KMS-11 (cell line): Measurements from ENCODE around the gene EIF4G1.

Experiments used
- H2AFZ ChIP-seq: fragments of 200-600 bp; sonication (generic); 2 replicates; pipeline ENCODE4 v1.6.1; 2016; ENCODE audit warnings: antibody characterized with exemption, mixed run types, low read depth
- H3K27ac ChIP-seq: fragments of 200-600 bp; sonication (generic); 2 replicates; pipeline ENCODE4 v1.6.1; 2016; ENCODE audit warnings: mild to moderate bottlenecking, mixed run types
- H3K27me3 ChIP-seq: fragments of 200-600 bp; sonication (generic); 2 replicates; pipeline ENCODE4 v1.6.1; 2017; ENCODE audit warnings: mild to moderate bottlenecking, low read depth, mixed run types, moderate library complexity; ENCODE audit not compliant: insufficient read depth
- H3K36me3 ChIP-seq: fragments of 200-600 bp; sonication (generic); 2 replicates; pipeline ENCODE4 v1.6.1; 2017; ENCODE audit warnings: mild to moderate bottlenecking, mixed run types; ENCODE audit not compliant: insufficient read depth
- H3K4me1 ChIP-seq: fragments of 200-600 bp; sonication (generic); 2 replicates; pipeline ENCODE4 v1.6.1; 2016; ENCODE audit warnings: mild to moderate bottlenecking, low read depth, mixed run types; ENCODE audit not compliant: poor library complexity, severe bottlenecking
- H3K4me2 ChIP-seq: fragments of 200-600 bp; sonication (generic); 2 replicates; pipeline ENCODE4 v1.7.0; 2016; ENCODE audit warnings: mild to moderate bottlenecking, mixed run types
- H3K4me3 ChIP-seq: fragments of 200-600 bp; sonication (generic); IDR thresholded peaks from 2 replicates; pipeline ENCODE4 v1.6.1; 2017; ENCODE audit warnings: low read depth, low read length, mixed read lengths; ENCODE audit not compliant: insufficient read depth
- H3K79me2 ChIP-seq: fragments of 200-600 bp; sonication (generic); 2 replicates; pipeline ENCODE4 v1.6.1; 2016; ENCODE audit warnings: low read depth, mixed run types; ENCODE audit not compliant: insufficient read depth
- H3K9ac ChIP-seq: fragments of 200-600 bp; sonication (generic); 2 replicates; pipeline ENCODE4 v1.6.1; 2016; ENCODE audit warnings: mild to moderate bottlenecking, mixed run types
- H4K20me1 ChIP-seq: fragments of 200-600 bp; sonication (generic); 2 replicates; pipeline ENCODE4 v1.6.1; 2016; ENCODE audit warnings: mild to moderate bottlenecking, mixed run types; ENCODE audit not compliant: insufficient read depth
- TF ChIP-seq, protein P1 (sequence below): fragments of 200-600 bp; sonication (generic); conservative IDR thresholded peaks from 2 replicates; pipeline ENCODE4 v1.6.1; 2017; ENCODE audit warnings: low read depth, mild to moderate bottlenecking, antibody characterized with exemption, low read length, moderate library complexity, mixed read lengths

Gene EIF4G1

DNA sequence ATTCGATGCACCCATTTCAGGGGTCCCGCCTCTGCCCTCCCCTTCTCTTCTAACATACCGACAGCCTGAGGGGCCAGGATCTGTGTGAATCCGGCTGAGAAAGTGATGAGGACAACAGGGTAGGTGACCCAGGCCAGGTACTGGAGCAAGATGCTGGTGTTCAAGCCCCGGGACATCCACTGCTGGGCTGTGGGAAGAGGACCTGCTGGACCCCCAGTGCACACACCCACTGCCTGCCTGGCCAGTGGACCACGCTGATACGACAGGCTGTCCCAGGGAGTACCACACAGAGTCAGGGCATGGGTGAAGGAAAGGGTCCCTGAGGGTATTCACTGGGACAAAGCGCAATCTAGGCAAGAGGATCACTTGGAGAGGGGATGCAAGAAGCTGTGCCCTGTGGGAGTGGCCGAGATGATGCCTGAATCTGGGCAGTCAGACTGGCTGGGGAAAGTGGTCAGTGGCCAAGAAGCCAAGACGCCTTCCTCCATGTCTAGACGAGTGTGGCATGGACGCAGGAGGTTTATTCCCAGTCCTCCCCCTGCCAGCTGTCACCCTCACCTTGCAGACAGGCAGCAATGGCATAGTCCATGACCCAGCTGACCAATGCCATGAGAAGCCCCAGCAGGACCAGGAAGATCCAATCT, 43.8 kb downstream of the EIF4G1 start:
- Histone ChIP-seq H3K27me3 (no peaks in the 10 kb centered on the region), H3K9ac (no peak overlapping the region), H3K36me3 (no peaks in the 10 kb centered on the region), H3K4me3 (no peak overlapping the region), H3K4me1 (peaks cover 6% of the 10 kb centered on the region), H3K27ac (no peak overlapping the region), H4K20me1 (no peaks in the 10 kb centered on the region), H2AFZ (no peak overlapping the region), H3K79me2 (no peaks in the 10 kb centered on the region), H3K4me2 (no peak overlapping the region)
- TF ChIP-seq, protein P1, sequence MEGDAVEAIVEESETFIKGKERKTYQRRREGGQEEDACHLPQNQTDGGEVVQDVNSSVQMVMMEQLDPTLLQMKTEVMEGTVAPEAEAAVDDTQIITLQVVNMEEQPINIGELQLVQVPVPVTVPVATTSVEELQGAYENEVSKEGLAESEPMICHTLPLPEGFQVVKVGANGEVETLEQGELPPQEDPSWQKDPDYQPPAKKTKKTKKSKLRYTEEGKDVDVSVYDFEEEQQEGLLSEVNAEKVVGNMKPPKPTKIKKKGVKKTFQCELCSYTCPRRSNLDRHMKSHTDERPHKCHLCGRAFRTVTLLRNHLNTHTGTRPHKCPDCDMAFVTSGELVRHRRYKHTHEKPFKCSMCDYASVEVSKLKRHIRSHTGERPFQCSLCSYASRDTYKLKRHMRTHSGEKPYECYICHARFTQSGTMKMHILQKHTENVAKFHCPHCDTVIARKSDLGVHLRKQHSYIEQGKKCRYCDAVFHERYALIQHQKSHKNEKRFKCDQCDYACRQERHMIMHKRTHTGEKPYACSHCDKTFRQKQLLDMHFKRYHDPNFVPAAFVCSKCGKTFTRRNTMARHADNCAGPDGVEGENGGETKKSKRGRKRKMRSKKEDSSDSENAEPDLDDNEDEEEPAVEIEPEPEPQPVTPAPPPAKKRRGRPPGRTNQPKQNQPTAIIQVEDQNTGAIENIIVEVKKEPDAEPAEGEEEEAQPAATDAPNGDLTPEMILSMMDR = no peak

DNA sequence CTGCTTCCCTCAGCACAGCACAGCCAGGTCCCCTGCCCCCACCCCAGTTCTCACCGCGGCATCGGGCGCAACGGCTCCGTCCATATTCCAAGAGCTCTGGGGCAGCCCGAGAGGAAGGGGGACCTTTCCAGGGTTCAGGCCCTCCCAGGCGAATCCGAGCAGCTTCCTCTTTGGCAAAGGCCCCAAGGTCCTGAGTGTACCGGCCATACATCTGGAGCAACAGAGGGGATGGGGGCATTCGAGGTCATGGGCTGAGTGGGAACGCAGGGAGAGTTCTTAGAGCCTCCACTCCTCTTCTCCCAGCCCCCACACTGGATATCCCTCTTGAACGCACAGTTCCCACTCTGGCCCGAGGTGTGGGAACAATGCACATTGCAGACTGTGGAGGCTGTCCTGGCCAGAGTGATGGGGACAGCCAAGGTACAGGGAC, 44.5 kb downstream of the EIF4G1 start:
- no peaks in the 10 kb centered on the region for H4K20me1 ChIP-seq
- peaks cover 5% of the 10 kb centered on the region for H3K79me2 ChIP-seq
- no peak overlapping the region for H3K27ac ChIP-seq
- H3K4me3 ChIP-seq = no peak overlapping the region
- H2AFZ ChIP-seq = no peak overlapping the region
- H3K4me1 ChIP-seq = peaks cover 8% of the 10 kb centered on the region
- no peak overlapping the region for H3K9ac ChIP-seq
- H3K4me2 ChIP-seq = no peak overlapping the region
- no peaks in the 10 kb centered on the region for H3K27me3 ChIP-seq
- no peaks in the 10 kb centered on the region for H3K36me3 ChIP-seq
- TF ChIP-seq, protein P1 = no peak

DNA sequence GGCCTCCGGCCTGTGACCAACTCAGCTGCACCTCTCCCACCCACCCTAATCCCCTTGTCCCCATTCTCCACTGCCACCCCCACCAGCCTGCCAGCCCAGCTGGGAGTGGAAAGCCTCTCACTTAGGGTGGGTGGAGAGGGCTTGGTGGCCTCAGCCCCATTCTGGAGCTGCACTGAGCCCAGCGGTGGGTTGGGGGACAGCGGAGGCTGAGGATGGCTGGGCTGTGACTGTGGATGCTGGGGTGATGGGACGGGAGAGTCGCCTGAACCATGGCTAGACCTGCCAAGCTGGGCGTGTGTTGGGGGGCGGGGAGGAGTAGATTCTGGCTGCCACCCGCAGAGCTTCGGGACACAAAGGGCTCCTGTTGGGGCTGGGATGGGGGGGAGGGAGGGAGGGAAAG, 45.2 kb downstream of the EIF4G1 start:
- Histone ChIP-seq H3K36me3 (no peaks in the 10 kb centered on the region), H2AFZ (no peak overlapping the region), H4K20me1 (no peaks in the 10 kb centered on the region), H3K9ac (no peak overlapping the region), H3K4me1 (peaks cover 14% of the 10 kb centered on the region), H3K27ac (no peak overlapping the region), H3K79me2 (peaks cover 12% of the 10 kb centered on the region), H3K27me3 (no peaks in the 10 kb centered on the region), H3K4me3 (no peak overlapping the region), H3K4me2 (no peak overlapping the region)
- TF ChIP-seq, protein P1 = no peak

DNA sequence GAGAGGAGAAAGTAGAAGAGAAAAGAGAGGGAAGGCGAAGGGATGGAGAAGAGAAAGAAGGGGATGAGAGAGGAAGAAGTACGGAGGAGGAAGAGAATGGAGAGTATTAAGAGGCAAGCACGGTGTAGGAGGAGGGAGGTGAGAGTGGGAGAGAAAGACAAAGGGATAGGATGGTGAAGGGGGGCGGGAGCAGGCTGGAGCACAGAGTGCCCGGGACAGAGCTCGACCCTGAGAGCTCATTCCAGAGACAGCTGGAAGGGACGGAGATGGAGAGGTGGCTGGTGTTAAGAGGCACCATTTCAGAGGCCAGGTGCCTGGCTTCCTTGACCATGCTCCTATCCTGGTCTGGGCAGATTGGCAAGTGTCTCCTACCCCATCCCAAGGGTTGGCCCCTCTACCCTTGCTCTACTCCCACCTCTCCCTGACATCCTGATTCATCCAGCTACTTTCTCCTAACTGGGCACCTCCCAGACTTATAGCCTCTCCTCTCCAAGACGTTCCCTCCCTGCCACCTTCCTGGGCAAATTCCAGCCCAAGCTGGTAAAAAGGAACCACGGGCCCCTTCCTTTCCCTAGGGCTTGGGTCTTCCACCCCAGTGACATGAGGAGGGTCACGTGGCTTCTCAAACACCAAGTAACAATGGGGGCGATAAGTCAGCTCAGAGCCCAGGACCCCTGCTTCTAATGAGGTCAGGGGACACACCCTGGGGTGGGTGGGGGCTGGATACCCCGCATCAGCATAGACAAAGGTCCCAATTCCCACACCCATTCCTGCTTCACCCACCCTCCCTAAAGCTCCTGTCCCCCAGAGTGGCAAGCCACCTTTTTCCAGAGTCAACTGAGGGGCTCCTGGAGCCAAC, 45.9 kb downstream of the EIF4G1 start:
- H3K79me2 ChIP-seq = peaks cover 19% of the 10 kb centered on the region
- peak overlapping the region; percentile 45; the same call in 1 of the 2 replicates for H2AFZ ChIP-seq
- no peak overlapping the region for H3K27ac ChIP-seq
- H3K4me1 ChIP-seq = peaks cover 14% of the 10 kb centered on the region
- H3K27me3 ChIP-seq = no peaks in the 10 kb centered on the region
- no peaks in the 10 kb centered on the region for H4K20me1 ChIP-seq
- peak overlapping the region; percentile 85 for H3K4me2 ChIP-seq
- no peak overlapping the region for H3K4me3 ChIP-seq
- H3K9ac ChIP-seq = peak overlapping the region; percentile 60; the same call in 1 of the 2 replicates
- peaks cover 4% of the 10 kb centered on the region; the same call in 1 of the 2 replicates for H3K36me3 ChIP-seq
- TF ChIP-seq, protein P1 = no peak
